ENCODE data around the gene SPG11.
"Not testable (repeated sequence)": the region's sequence is repeated elsewhere in the genome, so short reads cannot be mapped to it uniquely, and the experiment has no call there.

DNA sequence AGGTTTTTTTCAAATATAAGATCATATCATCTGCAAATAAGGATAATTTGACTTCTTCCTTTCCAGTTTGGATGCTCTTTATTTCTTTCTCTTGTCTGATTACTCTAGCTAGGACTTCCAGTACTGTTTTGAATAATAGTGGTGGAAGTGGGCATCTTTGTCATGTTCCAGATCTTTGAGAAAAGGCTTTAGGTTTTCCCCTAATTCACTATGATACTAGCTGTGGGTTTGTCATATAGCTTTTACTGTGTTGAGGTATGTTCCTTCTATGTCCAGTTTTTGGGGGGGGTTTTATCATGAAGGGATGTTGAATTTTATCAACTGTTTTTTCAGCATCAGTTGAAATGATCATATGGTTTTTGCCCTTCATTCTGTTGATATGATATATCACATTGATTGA, 37.2 kb upstream of the SPG11 start:
- not testable (repeated sequence) for TF ChIP-seq CTCF (IDR thresholded peaks at IDR 0.05; ENCODE audit: insufficient read depth, low read length, poor library complexity, severe bottlenecking); EZH2phosphoT487 (conservative IDR thresholded peaks at IDR 0.05; ENCODE audit: low read length)
